ENCODE data around the gene RAB6B. TPM values are rescaled to one million over a fixed set of nuclear protein-coding genes. Genes with fewer than 3 reads are reported as not detected.

The RAB6B gene
- polyA plus RNA-seq, 1 donor from 2014 or later = 57.5 TPM

GRCh38 chr3:133938770-133939462 lies 43.2 kb upstream of the RAB6B start:
- H3K27me3 ChIP-seq (ENCODE audit: insufficient read depth, low read depth, low read length) = no peaks in the 10 kb centered on the region
- no peaks in the 10 kb centered on the region for H3K36me3 ChIP-seq (ENCODE audit: insufficient read depth, low read length)
- H2AFZ ChIP-seq (ENCODE audit: low read depth, low read length) = no peak overlapping the region
- no peaks in the 10 kb centered on the region for H4K20me1 ChIP-seq (ENCODE audit: insufficient read depth)
- no peak overlapping the region for H3K9ac ChIP-seq (ENCODE audit: low read length)
- no peak overlapping the region for H3K4me2 ChIP-seq (ENCODE audit: low read length)
- H3K4me3 ChIP-seq (ENCODE audit: low read length) = no peak overlapping the region
- no peaks in the 10 kb centered on the region for H3K9me3 ChIP-seq (ENCODE audit: low read length)
- H3K27ac ChIP-seq (ENCODE audit: low read length) = no peak overlapping the region
- TF ChIP-seq TAF1 (IDR thresholded peaks at IDR 0.05; ENCODE audit: low read depth) (no peak), POLR2AphosphoS5 (IDR thresholded peaks at IDR 0.05) (no peak), EP300 (conservative IDR thresholded peaks at IDR 0.05; ENCODE audit: poor library complexity, severe bottlenecking) (no peak)
- no peaks in the 10 kb centered on the region for H3K79me2 ChIP-seq (replicated peaks; ENCODE audit: insufficient read depth, low read length)
- no peaks in the 10 kb centered on the region for H3K9me2 ChIP-seq (ENCODE audit: insufficient read depth, low read length)
- no peaks in the 10 kb centered on the region for H3F3A ChIP-seq (ENCODE audit: insufficient read depth, low read length, poor library complexity, severe bottlenecking)

GRCh38 chr3:133937756-133938601 lies 42.3 kb upstream of the RAB6B start:
- H3K9me3 ChIP-seq (ENCODE audit: low read length) = no peaks in the 10 kb centered on the region
- H3K79me2 ChIP-seq (replicated peaks; ENCODE audit: insufficient read depth, low read length) = no peaks in the 10 kb centered on the region
- H3K27me3 ChIP-seq (ENCODE audit: insufficient read depth, low read depth, low read length) = no peaks in the 10 kb centered on the region
- H2AFZ ChIP-seq (ENCODE audit: low read depth, low read length) = no peak overlapping the region
- no peak overlapping the region for H3K4me3 ChIP-seq (ENCODE audit: low read length)
- H3K27ac ChIP-seq (ENCODE audit: low read length) = no peak overlapping the region
- no peak for TF ChIP-seq SMC3 (conservative IDR thresholded peaks at IDR 0.05; ENCODE audit: poor library complexity)
- no peak for TF ChIP-seq EZH2 (IDR thresholded peaks at IDR 0.05; ENCODE audit: borderline replicate concordance, insufficient read depth, low read length, poor library complexity, severe bottlenecking)
- TF ChIP-seq RAD21 (conservative IDR thresholded peaks at IDR 0.05) = no peak
- no peak for TF ChIP-seq EP300 (conservative IDR thresholded peaks at IDR 0.05; ENCODE audit: poor library complexity, severe bottlenecking)
- TF ChIP-seq, protein P1, sequence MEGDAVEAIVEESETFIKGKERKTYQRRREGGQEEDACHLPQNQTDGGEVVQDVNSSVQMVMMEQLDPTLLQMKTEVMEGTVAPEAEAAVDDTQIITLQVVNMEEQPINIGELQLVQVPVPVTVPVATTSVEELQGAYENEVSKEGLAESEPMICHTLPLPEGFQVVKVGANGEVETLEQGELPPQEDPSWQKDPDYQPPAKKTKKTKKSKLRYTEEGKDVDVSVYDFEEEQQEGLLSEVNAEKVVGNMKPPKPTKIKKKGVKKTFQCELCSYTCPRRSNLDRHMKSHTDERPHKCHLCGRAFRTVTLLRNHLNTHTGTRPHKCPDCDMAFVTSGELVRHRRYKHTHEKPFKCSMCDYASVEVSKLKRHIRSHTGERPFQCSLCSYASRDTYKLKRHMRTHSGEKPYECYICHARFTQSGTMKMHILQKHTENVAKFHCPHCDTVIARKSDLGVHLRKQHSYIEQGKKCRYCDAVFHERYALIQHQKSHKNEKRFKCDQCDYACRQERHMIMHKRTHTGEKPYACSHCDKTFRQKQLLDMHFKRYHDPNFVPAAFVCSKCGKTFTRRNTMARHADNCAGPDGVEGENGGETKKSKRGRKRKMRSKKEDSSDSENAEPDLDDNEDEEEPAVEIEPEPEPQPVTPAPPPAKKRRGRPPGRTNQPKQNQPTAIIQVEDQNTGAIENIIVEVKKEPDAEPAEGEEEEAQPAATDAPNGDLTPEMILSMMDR (IDR thresholded peaks at IDR 0.05; ENCODE audit: poor library complexity, severe bottlenecking) = no peak
- no peak for TF ChIP-seq POLR2AphosphoS5 (IDR thresholded peaks at IDR 0.05)
- no peak for TF ChIP-seq TAF1 (IDR thresholded peaks at IDR 0.05; ENCODE audit: low read depth)
- TF ChIP-seq, protein P2, sequence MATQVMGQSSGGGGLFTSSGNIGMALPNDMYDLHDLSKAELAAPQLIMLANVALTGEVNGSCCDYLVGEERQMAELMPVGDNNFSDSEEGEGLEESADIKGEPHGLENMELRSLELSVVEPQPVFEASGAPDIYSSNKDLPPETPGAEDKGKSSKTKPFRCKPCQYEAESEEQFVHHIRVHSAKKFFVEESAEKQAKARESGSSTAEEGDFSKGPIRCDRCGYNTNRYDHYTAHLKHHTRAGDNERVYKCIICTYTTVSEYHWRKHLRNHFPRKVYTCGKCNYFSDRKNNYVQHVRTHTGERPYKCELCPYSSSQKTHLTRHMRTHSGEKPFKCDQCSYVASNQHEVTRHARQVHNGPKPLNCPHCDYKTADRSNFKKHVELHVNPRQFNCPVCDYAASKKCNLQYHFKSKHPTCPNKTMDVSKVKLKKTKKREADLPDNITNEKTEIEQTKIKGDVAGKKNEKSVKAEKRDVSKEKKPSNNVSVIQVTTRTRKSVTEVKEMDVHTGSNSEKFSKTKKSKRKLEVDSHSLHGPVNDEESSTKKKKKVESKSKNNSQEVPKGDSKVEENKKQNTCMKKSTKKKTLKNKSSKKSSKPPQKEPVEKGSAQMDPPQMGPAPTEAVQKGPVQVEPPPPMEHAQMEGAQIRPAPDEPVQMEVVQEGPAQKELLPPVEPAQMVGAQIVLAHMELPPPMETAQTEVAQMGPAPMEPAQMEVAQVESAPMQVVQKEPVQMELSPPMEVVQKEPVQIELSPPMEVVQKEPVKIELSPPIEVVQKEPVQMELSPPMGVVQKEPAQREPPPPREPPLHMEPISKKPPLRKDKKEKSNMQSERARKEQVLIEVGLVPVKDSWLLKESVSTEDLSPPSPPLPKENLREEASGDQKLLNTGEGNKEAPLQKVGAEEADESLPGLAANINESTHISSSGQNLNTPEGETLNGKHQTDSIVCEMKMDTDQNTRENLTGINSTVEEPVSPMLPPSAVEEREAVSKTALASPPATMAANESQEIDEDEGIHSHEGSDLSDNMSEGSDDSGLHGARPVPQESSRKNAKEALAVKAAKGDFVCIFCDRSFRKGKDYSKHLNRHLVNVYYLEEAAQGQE (IDR thresholded peaks at IDR 0.05; ENCODE audit: borderline replicate concordance) = no peak
- no peak for TF ChIP-seq MXI1 (conservative IDR thresholded peaks at IDR 0.05; ENCODE audit: poor library complexity, severe bottlenecking)
- no peak overlapping the region for H3K9ac ChIP-seq (ENCODE audit: low read length)
- no peaks in the 10 kb centered on the region for H3K36me3 ChIP-seq (ENCODE audit: insufficient read depth, low read length)
- no peaks in the 10 kb centered on the region for H3F3A ChIP-seq (ENCODE audit: insufficient read depth, low read length, poor library complexity, severe bottlenecking)
- no peaks in the 10 kb centered on the region for H4K20me1 ChIP-seq (ENCODE audit: insufficient read depth)
- H3K4me2 ChIP-seq (ENCODE audit: low read length) = no peak overlapping the region
- no peaks in the 10 kb centered on the region for H3K9me2 ChIP-seq (ENCODE audit: insufficient read depth, low read length)
